Measurements from ENCODE around the gene TRHDE. TPM values are rescaled to one million over a fixed set of nuclear protein-coding genes. Genes with fewer than 3 reads are reported as not detected.

Gene TRHDE
- polyA plus RNA-seq, 1 donor from 2014 or later = 20.6 TPM

DNA sequence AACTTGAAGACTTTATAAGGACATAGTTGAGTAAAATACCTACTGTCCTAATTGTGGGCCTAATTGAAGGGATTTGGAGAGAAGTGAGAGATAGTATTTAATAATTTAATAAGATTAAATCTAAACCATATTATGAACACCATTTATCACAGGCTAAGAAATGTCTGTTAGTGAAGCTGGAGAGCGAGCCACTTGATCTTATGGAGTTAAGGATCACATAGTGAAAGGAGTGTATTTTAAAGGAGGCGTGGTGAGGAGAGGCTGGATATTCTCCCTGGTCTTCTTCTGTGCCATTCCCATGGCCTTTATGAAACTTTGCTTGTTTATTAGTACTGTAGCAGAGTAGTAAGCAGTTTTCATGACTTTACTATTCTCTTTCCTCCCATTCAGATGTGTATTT lies 172.4 kb downstream of the TRHDE start:
- no peak overlapping the region for H3K27ac ChIP-seq (ENCODE audit: low read length)
- no peaks in the 10 kb centered on the region for H3K36me3 ChIP-seq (ENCODE audit: insufficient read depth, low read length)
- H3K79me2 ChIP-seq (replicated peaks; ENCODE audit: insufficient read depth, low read length) = no peaks in the 10 kb centered on the region
- no peak overlapping the region for H3K4me2 ChIP-seq (ENCODE audit: low read length)
- H3K9me2 ChIP-seq (ENCODE audit: insufficient read depth, low read length) = no peaks in the 10 kb centered on the region
- no peak overlapping the region for H2AFZ ChIP-seq (ENCODE audit: low read depth, low read length)
- H3K9ac ChIP-seq (ENCODE audit: low read length) = no peak overlapping the region
- no peak overlapping the region for H3K4me3 ChIP-seq (ENCODE audit: low read length)
- H4K20me1 ChIP-seq (ENCODE audit: insufficient read depth) = no peaks in the 10 kb centered on the region
- no peaks in the 10 kb centered on the region for H3K27me3 ChIP-seq (ENCODE audit: insufficient read depth, low read depth, low read length)
- H3F3A ChIP-seq (ENCODE audit: insufficient read depth, low read length, poor library complexity, severe bottlenecking) = no peaks in the 10 kb centered on the region
- TF ChIP-seq RAD21 (conservative IDR thresholded peaks at IDR 0.05) (no peak), POLR2AphosphoS5 (IDR thresholded peaks at IDR 0.05) (no peak), MXI1 (conservative IDR thresholded peaks at IDR 0.05; ENCODE audit: poor library complexity, severe bottlenecking) (no peak), TAF1 (IDR thresholded peaks at IDR 0.05; ENCODE audit: low read depth) (no peak), SMC3 (conservative IDR thresholded peaks at IDR 0.05; ENCODE audit: poor library complexity) (no peak), EP300 (conservative IDR thresholded peaks at IDR 0.05; ENCODE audit: poor library complexity, severe bottlenecking) (no peak), EZH2 (IDR thresholded peaks at IDR 0.05; ENCODE audit: borderline replicate concordance, insufficient read depth, low read length, poor library complexity, severe bottlenecking) (no peak)
- TF ChIP-seq, protein P1, sequence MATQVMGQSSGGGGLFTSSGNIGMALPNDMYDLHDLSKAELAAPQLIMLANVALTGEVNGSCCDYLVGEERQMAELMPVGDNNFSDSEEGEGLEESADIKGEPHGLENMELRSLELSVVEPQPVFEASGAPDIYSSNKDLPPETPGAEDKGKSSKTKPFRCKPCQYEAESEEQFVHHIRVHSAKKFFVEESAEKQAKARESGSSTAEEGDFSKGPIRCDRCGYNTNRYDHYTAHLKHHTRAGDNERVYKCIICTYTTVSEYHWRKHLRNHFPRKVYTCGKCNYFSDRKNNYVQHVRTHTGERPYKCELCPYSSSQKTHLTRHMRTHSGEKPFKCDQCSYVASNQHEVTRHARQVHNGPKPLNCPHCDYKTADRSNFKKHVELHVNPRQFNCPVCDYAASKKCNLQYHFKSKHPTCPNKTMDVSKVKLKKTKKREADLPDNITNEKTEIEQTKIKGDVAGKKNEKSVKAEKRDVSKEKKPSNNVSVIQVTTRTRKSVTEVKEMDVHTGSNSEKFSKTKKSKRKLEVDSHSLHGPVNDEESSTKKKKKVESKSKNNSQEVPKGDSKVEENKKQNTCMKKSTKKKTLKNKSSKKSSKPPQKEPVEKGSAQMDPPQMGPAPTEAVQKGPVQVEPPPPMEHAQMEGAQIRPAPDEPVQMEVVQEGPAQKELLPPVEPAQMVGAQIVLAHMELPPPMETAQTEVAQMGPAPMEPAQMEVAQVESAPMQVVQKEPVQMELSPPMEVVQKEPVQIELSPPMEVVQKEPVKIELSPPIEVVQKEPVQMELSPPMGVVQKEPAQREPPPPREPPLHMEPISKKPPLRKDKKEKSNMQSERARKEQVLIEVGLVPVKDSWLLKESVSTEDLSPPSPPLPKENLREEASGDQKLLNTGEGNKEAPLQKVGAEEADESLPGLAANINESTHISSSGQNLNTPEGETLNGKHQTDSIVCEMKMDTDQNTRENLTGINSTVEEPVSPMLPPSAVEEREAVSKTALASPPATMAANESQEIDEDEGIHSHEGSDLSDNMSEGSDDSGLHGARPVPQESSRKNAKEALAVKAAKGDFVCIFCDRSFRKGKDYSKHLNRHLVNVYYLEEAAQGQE (IDR thresholded peaks at IDR 0.05; ENCODE audit: borderline replicate concordance) = no peak
- TF ChIP-seq, protein P2, sequence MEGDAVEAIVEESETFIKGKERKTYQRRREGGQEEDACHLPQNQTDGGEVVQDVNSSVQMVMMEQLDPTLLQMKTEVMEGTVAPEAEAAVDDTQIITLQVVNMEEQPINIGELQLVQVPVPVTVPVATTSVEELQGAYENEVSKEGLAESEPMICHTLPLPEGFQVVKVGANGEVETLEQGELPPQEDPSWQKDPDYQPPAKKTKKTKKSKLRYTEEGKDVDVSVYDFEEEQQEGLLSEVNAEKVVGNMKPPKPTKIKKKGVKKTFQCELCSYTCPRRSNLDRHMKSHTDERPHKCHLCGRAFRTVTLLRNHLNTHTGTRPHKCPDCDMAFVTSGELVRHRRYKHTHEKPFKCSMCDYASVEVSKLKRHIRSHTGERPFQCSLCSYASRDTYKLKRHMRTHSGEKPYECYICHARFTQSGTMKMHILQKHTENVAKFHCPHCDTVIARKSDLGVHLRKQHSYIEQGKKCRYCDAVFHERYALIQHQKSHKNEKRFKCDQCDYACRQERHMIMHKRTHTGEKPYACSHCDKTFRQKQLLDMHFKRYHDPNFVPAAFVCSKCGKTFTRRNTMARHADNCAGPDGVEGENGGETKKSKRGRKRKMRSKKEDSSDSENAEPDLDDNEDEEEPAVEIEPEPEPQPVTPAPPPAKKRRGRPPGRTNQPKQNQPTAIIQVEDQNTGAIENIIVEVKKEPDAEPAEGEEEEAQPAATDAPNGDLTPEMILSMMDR (IDR thresholded peaks at IDR 0.05; ENCODE audit: poor library complexity, severe bottlenecking) = no peak
- H3K9me3 ChIP-seq (ENCODE audit: low read length) = no peaks in the 10 kb centered on the region

DNA sequence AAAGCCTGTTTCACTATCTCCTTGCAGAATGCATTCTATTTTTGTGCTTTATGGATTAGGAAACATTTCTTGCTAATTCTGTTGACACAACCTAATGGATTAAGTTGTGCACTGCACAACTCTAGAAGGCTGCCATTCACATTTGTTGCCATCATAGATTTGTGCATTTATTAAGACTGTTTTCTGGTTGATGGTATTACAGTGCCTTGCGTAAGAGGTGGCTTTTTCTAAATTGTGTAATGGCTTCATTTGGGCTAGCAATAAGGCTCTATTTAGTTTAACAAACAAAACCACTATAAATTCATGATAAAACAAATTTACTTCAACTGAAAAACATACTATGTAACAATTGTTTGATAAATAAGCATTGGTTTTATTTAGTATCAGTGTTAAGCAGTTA lies 175.9 kb downstream of the TRHDE start:
- TF ChIP-seq MXI1 (conservative IDR thresholded peaks at IDR 0.05; ENCODE audit: poor library complexity, severe bottlenecking) = no peak
- TF ChIP-seq EP300 (conservative IDR thresholded peaks at IDR 0.05; ENCODE audit: poor library complexity, severe bottlenecking) = no peak
- TF ChIP-seq TAF1 (IDR thresholded peaks at IDR 0.05; ENCODE audit: low read depth) = no peak
- H4K20me1 ChIP-seq (ENCODE audit: insufficient read depth) = no peaks in the 10 kb centered on the region
- no peaks in the 10 kb centered on the region for H3F3A ChIP-seq (ENCODE audit: insufficient read depth, low read length, poor library complexity, severe bottlenecking)
- no peak overlapping the region for H3K4me3 ChIP-seq (ENCODE audit: low read length)
- H3K9ac ChIP-seq (ENCODE audit: low read length) = no peak overlapping the region
- H3K4me2 ChIP-seq (ENCODE audit: low read length) = no peak overlapping the region
- H3K36me3 ChIP-seq (ENCODE audit: insufficient read depth, low read length) = no peaks in the 10 kb centered on the region
- no peak overlapping the region for H3K27ac ChIP-seq (ENCODE audit: low read length)
- H3K9me3 ChIP-seq (ENCODE audit: low read length) = no peaks in the 10 kb centered on the region
- H2AFZ ChIP-seq (ENCODE audit: low read depth, low read length) = no peak overlapping the region
- no peaks in the 10 kb centered on the region for H3K79me2 ChIP-seq (replicated peaks; ENCODE audit: insufficient read depth, low read length)
- H3K9me2 ChIP-seq (ENCODE audit: insufficient read depth, low read length) = no peaks in the 10 kb centered on the region
- no peaks in the 10 kb centered on the region for H3K27me3 ChIP-seq (ENCODE audit: insufficient read depth, low read depth, low read length)

DNA sequence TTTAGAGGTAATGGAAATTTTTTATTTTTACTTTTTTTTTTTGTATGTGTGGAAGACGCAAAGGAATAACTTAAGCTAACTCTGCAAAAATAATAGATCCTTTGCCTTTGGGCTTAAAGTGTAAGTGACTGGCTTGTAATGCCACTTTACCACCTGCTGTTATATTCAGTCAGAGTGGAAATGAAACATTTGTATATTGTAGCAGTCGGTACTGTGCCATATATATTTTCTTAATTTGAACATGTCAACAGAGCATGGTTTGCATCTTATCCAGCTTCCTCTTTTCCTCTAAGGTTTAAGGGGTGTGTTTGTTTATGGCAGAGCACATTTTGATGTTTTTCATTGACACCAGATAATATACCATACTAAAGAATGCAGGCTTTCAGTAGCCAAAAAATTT lies 176.6 kb downstream of the TRHDE start:
- H3K9me2 ChIP-seq (ENCODE audit: insufficient read depth, low read length) = no peaks in the 10 kb centered on the region
- no peaks in the 10 kb centered on the region for H3K79me2 ChIP-seq (replicated peaks; ENCODE audit: insufficient read depth, low read length)
- no peaks in the 10 kb centered on the region for H4K20me1 ChIP-seq (ENCODE audit: insufficient read depth)
- H3K36me3 ChIP-seq (ENCODE audit: insufficient read depth, low read length) = no peaks in the 10 kb centered on the region
- H3K9me3 ChIP-seq (ENCODE audit: low read length) = peaks cover 4% of the 10 kb centered on the region
- no peak overlapping the region for H3K4me3 ChIP-seq (ENCODE audit: low read length)
- no peak overlapping the region for H3K4me2 ChIP-seq (ENCODE audit: low read length)
- no peak overlapping the region for H2AFZ ChIP-seq (ENCODE audit: low read depth, low read length)
- no peak overlapping the region for H3K9ac ChIP-seq (ENCODE audit: low read length)
- TF ChIP-seq EZH2 (IDR thresholded peaks at IDR 0.05; ENCODE audit: borderline replicate concordance, insufficient read depth, low read length, poor library complexity, severe bottlenecking) (no peak), MXI1 (conservative IDR thresholded peaks at IDR 0.05; ENCODE audit: poor library complexity, severe bottlenecking) (no peak), SMC3 (conservative IDR thresholded peaks at IDR 0.05; ENCODE audit: poor library complexity) (no peak), POLR2AphosphoS5 (IDR thresholded peaks at IDR 0.05) (no peak), TAF1 (IDR thresholded peaks at IDR 0.05; ENCODE audit: low read depth) (no peak), EP300 (conservative IDR thresholded peaks at IDR 0.05; ENCODE audit: poor library complexity, severe bottlenecking) (no peak), RAD21 (conservative IDR thresholded peaks at IDR 0.05) (no peak)
- TF ChIP-seq, protein P2 (IDR thresholded peaks at IDR 0.05; ENCODE audit: poor library complexity, severe bottlenecking) = no peak
- TF ChIP-seq, protein P1 (IDR thresholded peaks at IDR 0.05; ENCODE audit: borderline replicate concordance) = no peak
- no peaks in the 10 kb centered on the region for H3F3A ChIP-seq (ENCODE audit: insufficient read depth, low read length, poor library complexity, severe bottlenecking)
- H3K27ac ChIP-seq (ENCODE audit: low read length) = no peak overlapping the region
- no peaks in the 10 kb centered on the region for H3K27me3 ChIP-seq (ENCODE audit: insufficient read depth, low read depth, low read length)
